Heart left ventricle (tissue), 13 donors: ENCODE results near the gene KNCN.

Experiments used
- CTCF ChIP-seq, 12 donors: fragments of 200-600 bp; sonication (generic) in 4 of 12; IDR thresholded peaks; one replicate each; pipeline versions ENCODE4 v1.5.0 to v1.8.0; 2018 to 2022; ENCODE audit warnings: antibody characterized with exemption in 12 of 12, mild to moderate bottlenecking in 5 of 12
- POLR2A ChIP-seq, 2 donors: fragments of 450-650 bp; IDR thresholded peaks; one replicate each; pipeline ENCODE4 v1.6.1; 2017; ENCODE audit warnings: antibody characterized with exemption in 2 of 2, mild to moderate bottlenecking in 2 of 2, moderate library complexity in 2 of 2
- donor health status: ischemic (EF 13 %, LVEDD 7.1; RV severe dilation, severe dysfunction).
- donor health status: DM: no; HTN: yes; CAD: no.
- donor health status: DM: no; HTN: no; CAD: no.
- donor health status: ischemic (EF 25% LVEDD 6.9; RV normal size, moderate dysfunction).
- donor health status: ischemic (EF 25% LVEDD 5.7; RV mildly dilated, moderate dysfunction).
- donor health status: ischemic (EF 35%, LVEDD 5.7; RV mildly dilated, moderate dysfunction).
- donor health status: nonischemic (EF 11% LVEDD 7.7; RV severe dilation, severe dysfunction).
- donor health status: DM: yes; HTN: yes; CAD: no.
- donor health status: PGD.
- donor health status: ischemic (EF 29% LVEDD 5.4; RV normal size, mild dysfunction).
- donor health status: nonischemic (EF 23%, LVEDD 6.1; RV moderate dilation, normal function).

GRCh38 chr1:46547481-46548383, 3.7 kb downstream of the KNCN start:
- peak; percentile 21 to 51 (median 36) for TF ChIP-seq CTCF (IDR thresholded peaks at IDR 0.05)
- no peak for TF ChIP-seq POLR2A (IDR thresholded peaks at IDR 0.05)
